Neural progenitor cell (in vitro differentiated cells): ENCODE results near the gene TYSND1.

Source experiments
- CTCF ChIP-seq: fragments of 200-600 bp; sonication (generic); IDR thresholded peaks from 2 replicates; pipeline ENCODE4 v1.5.1; 2017; ENCODE audit warnings: antibody characterized with exemption, mild to moderate bottlenecking
- EZH2 ChIP-seq: fragments of 200-600 bp; sonication (generic); IDR thresholded peaks from 2 replicates; pipeline ENCODE4 v1.6.1; 2017; ENCODE audit warnings: antibody characterized with exemption, mild to moderate bottlenecking, moderate library complexity
- EZH2phosphoT487 ChIP-seq: fragments of 200-600 bp; sonication (generic); IDR thresholded peaks from 2 replicates; pipeline ENCODE4 v1.6.1; 2017; ENCODE audit warnings: antibody characterized with exemption

GRCh38 chr10:70124918-70125317, 21.6 kb downstream of the TYSND1 start:
- no peak for TF ChIP-seq CTCF
- TF ChIP-seq EZH2phosphoT487: no peak
- no peak for TF ChIP-seq EZH2
